ENCODE measurements around the gene WWOX.

DNA sequence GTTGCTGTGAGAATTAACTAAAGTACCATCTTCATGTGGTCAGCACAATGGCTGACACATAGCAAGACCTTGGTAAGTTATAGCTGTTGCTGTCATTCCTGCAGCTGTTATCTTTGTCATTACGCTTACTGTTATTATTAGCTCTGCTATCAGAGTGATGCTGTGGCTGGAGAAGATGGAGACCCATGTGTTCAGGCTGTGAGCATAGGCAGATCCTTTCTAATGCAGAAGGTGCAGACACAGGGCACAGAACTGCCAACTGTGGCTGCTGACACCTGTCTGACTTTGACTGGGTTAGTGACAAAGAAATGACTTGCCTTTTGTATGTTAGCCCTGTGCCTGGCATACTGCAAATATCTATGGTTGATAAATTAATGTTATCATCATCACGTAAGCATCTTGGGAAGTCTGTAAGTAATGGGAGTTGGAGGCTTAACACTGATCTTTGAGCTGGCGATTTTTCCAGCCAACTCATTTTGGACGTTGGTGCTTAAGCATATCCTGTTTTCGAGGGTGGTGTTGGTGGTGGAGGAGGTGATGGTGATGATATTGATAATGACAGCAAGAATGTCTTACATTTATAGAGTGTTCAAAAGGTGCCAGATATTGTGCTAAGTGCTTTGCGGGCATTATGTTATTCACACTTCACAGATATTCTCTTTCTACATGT is 695.3 kb downstream of the WWOX start:
- TF ChIP-seq, protein P1, sequence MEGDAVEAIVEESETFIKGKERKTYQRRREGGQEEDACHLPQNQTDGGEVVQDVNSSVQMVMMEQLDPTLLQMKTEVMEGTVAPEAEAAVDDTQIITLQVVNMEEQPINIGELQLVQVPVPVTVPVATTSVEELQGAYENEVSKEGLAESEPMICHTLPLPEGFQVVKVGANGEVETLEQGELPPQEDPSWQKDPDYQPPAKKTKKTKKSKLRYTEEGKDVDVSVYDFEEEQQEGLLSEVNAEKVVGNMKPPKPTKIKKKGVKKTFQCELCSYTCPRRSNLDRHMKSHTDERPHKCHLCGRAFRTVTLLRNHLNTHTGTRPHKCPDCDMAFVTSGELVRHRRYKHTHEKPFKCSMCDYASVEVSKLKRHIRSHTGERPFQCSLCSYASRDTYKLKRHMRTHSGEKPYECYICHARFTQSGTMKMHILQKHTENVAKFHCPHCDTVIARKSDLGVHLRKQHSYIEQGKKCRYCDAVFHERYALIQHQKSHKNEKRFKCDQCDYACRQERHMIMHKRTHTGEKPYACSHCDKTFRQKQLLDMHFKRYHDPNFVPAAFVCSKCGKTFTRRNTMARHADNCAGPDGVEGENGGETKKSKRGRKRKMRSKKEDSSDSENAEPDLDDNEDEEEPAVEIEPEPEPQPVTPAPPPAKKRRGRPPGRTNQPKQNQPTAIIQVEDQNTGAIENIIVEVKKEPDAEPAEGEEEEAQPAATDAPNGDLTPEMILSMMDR (IDR thresholded peaks at IDR 0.05; ENCODE audit: insufficient read depth, low read depth, low read length) = no peak
- TF ChIP-seq EZH2 (IDR thresholded peaks at IDR 0.05; ENCODE audit: insufficient read depth, low read length) = no peak
